Activated T-cell treated with anti-CD3 and anti-CD28 coated beads for 48 hours (primary cell): ENCODE measurements around the gene RNASET2.
"Not testable (repeated sequence)": the region's sequence is repeated elsewhere in the genome, so short reads cannot be mapped to it uniquely, and the experiment has no call there.

ENCODE experiments used
- DNase-seq: peaks from one replicate; pipeline ENCODE4 v3.0.0-alpha.2; 2020; ENCODE audit warnings: low read depth

RNASET2 gene

GRCh38 chr6:166902211-166902755 is 54.1 kb downstream of the RNASET2 start:
- DNase-seq, result no peak

GRCh38 chr6:166901626-166902025 is 54.7 kb downstream of the RNASET2 start:
- no peak for DNase-seq

GRCh38 chr6:166900956-166901607 is 55.3 kb downstream of the RNASET2 start:
- no peak for DNase-seq

GRCh38 chr6:166900130-166900708 is 56.1 kb downstream of the RNASET2 start:
- DNase-seq, result no peak

GRCh38 chr6:166898910-166899309 is 57.4 kb downstream of the RNASET2 start:
- DNase-seq, result no peak

GRCh38 chr6:166894614-166895013 is 61.7 kb downstream of the RNASET2 start:
- not testable (repeated sequence) for DNase-seq

- not testable (repeated sequence) for DNase-seq
Observed at GRCh38 chr6:166892472-166892871, 63.9 kb downstream of the RNASET2 start.

- not testable (repeated sequence) for DNase-seq
Observed at GRCh38 chr6:166886773-166887172, 69.6 kb downstream of the RNASET2 start.

GRCh38 chr6:166884958-166885357 is 71.4 kb downstream of the RNASET2 start:
- DNase-seq, result not testable (repeated sequence)

- no peak for DNase-seq
Observed at GRCh38 chr6:166879594-166879993, 76.8 kb downstream of the RNASET2 start.
